ENCODE measurements around the gene TBL1Y. TPM values are rescaled to one million over a fixed set of nuclear protein-coding genes. Genes with fewer than 3 reads are reported as not detected.

The TBL1Y gene
- total and polyA plus RNA-seq, 2 of the 13 experiments (the other 11 are each of a cell fraction or from before 2014, with no cell fraction given) = 0.37 to 1.4 TPM

- H3K79me2 ChIP-seq (ENCODE audit: insufficient read depth, low read length) = no peaks in the 10 kb centered on the region
- H3K4me1 ChIP-seq (ENCODE audit: insufficient read depth, low read length) = no peaks in the 10 kb centered on the region
- ATAC-seq (no peak), FAIRE-seq (no peak), DNase-seq (ENCODE audit: low spot score) (no peak)
- POLR2A ChIA-PET = no interaction called here
- no peak overlapping the region for H3K27ac ChIP-seq (ENCODE audit: extremely low read length, insufficient read depth, low read length)
- CTCF ChIA-PET (ENCODE audit: low intra/inter-chr PET ratio, low total read pairs) = no interaction called here
- no peak overlapping the region for H3K4me2 ChIP-seq (ENCODE audit: low read depth, low read length)
- no peak overlapping the region for H3K9ac ChIP-seq (ENCODE audit: insufficient read depth, low read depth, low read length)
- WGBS (ENCODE audit: low lambda C conversion rate) = 39% methylated on average over 3 of the region's 3 CpGs
- no peak for TF ChIP-seq ZBTB37 (CRISPR knock-in tag; IDR thresholded peaks at IDR 0.05)
- TF ChIP-seq, protein P1, sequence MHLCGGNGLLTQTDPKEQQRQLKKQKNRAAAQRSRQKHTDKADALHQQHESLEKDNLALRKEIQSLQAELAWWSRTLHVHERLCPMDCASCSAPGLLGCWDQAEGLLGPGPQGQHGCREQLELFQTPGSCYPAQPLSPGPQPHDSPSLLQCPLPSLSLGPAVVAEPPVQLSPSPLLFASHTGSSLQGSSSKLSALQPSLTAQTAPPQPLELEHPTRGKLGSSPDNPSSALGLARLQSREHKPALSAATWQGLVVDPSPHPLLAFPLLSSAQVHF (CRISPR knock-in tag; IDR thresholded peaks at IDR 0.05) = no peak
- TF ChIP-seq, protein P2, sequence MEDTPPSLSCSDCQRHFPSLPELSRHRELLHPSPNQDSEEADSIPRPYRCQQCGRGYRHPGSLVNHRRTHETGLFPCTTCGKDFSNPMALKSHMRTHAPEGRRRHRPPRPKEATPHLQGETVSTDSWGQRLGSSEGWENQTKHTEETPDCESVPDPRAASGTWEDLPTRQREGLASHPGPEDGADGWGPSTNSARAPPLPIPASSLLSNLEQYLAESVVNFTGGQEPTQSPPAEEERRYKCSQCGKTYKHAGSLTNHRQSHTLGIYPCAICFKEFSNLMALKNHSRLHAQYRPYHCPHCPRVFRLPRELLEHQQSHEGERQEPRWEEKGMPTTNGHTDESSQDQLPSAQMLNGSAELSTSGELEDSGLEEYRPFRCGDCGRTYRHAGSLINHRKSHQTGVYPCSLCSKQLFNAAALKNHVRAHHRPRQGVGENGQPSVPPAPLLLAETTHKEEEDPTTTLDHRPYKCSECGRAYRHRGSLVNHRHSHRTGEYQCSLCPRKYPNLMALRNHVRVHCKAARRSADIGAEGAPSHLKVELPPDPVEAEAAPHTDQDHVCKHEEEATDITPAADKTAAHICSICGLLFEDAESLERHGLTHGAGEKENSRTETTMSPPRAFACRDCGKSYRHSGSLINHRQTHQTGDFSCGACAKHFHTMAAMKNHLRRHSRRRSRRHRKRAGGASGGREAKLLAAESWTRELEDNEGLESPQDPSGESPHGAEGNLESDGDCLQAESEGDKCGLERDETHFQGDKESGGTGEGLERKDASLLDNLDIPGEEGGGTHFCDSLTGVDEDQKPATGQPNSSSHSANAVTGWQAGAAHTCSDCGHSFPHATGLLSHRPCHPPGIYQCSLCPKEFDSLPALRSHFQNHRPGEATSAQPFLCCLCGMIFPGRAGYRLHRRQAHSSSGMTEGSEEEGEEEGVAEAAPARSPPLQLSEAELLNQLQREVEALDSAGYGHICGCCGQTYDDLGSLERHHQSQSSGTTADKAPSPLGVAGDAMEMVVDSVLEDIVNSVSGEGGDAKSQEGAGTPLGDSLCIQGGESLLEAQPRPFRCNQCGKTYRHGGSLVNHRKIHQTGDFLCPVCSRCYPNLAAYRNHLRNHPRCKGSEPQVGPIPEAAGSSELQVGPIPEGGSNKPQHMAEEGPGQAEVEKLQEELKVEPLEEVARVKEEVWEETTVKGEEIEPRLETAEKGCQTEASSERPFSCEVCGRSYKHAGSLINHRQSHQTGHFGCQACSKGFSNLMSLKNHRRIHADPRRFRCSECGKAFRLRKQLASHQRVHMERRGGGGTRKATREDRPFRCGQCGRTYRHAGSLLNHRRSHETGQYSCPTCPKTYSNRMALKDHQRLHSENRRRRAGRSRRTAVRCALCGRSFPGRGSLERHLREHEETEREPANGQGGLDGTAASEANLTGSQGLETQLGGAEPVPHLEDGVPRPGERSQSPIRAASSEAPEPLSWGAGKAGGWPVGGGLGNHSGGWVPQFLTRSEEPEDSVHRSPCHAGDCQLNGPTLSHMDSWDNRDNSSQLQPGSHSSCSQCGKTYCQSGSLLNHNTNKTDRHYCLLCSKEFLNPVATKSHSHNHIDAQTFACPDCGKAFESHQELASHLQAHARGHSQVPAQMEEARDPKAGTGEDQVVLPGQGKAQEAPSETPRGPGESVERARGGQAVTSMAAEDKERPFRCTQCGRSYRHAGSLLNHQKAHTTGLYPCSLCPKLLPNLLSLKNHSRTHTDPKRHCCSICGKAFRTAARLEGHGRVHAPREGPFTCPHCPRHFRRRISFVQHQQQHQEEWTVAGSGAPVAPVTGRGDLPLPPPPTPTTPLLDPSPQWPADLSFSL (CRISPR knock-in tag; IDR thresholded peaks at IDR 0.05) = no peak
- no peak for TF ChIP-seq ATF1 (CRISPR knock-in tag; IDR thresholded peaks at IDR 0.05)
- TF ChIP-seq, protein P3, sequence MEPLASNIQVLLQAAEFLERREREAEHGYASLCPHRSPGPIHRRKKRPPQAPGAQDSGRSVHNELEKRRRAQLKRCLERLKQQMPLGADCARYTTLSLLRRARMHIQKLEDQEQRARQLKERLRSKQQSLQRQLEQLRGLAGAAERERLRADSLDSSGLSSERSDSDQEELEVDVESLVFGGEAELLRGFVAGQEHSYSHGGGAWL (CRISPR knock-in tag; IDR thresholded peaks at IDR 0.05) = no peak
- no peak for TF ChIP-seq MED13 (CRISPR knock-in tag; IDR thresholded peaks at IDR 0.05)
- TF ChIP-seq ZNF784 (CRISPR knock-in tag; IDR thresholded peaks at IDR 0.05; ENCODE audit: borderline replicate concordance) = no peak
- TF ChIP-seq KLF15 (CRISPR knock-in tag; IDR thresholded peaks at IDR 0.05; ENCODE audit: borderline replicate concordance) = no peak
- no peak for TF ChIP-seq CBX5 (CRISPR knock-in tag; IDR thresholded peaks at IDR 0.05; ENCODE audit: borderline replicate concordance)
- H3K36me3 ChIP-seq (replicated peaks in 1 of 2; ENCODE audit: control insufficient read depth in 1 of 2, insufficient read depth in 2 of 2, low read length in 2 of 2) = no peaks in the 10 kb centered on the region
- no peak overlapping the region for H3K4me3 ChIP-seq (replicated peaks in 1 of 3; ENCODE audit: insufficient read depth in 1 of 3, low read depth in 2 of 3, low read length in 3 of 3)
- intact Hi-C loops (cut with micrococcal nuclease; ENCODE audit: unreplicated experiment) (no loop called here), in situ Hi-C loops (cut with HindIII; ENCODE audit: extremely low pct_ligation_motif_present, low pct_unique_long_range_greater_than_20kb) (no loop called here)
- H3K27me3 ChIP-seq (ENCODE audit: control insufficient read depth in 1 of 2, insufficient read depth in 2 of 2, low read length in 2 of 2) = no peaks in the 10 kb centered on the region
- H4K20me1 ChIP-seq (ENCODE audit: insufficient read depth, low read length) = no peaks in the 10 kb centered on the region
- BruUV-seq (replicated peaks) = no TSS peak
- no peaks in the 10 kb centered on the region for H3K9me3 ChIP-seq (ENCODE audit: low read length)
- no peak overlapping the region for H2AFZ ChIP-seq (ENCODE audit: low read length)
Measured at GRCh38 chrY:6983221-6983620, 72.7 kb downstream of the TBL1Y start.

Data from HepG2 (cell line).